ENCODE data around the gene ZBTB45. TPM values are rescaled to one million over a fixed set of nuclear protein-coding genes. Genes with fewer than 3 reads are reported as not detected.
A peak's percentile ranks its signal among the peaks of the same experiment; 100 is the strongest.
"Not testable (repeated sequence)": the region's sequence is repeated elsewhere in the genome, so short reads cannot be mapped to it uniquely, and the experiment has no call there.

ZBTB45 gene
- total RNA-seq, 1 donor from 2014 or later, result 13.8 TPM

GRCh38 chr19:58514564-58515022 is 5.0 kb downstream of the ZBTB45 start:
- intact Hi-C loops (cut with DNase I), result no loop called here
- DNase-seq (ENCODE audit: low spot score), result no peak

GRCh38 chr19:58513694-58514563 is 5.7 kb downstream of the ZBTB45 start:
- peak; percentile 94 for DNase-seq (ENCODE audit: low spot score)
- intact Hi-C loops (cut with DNase I), result no loop called here

GRCh38 chr19:58513213-58513693 is 6.4 kb downstream of the ZBTB45 start:
- intact Hi-C loops (cut with DNase I), result no loop called here

GRCh38 chr19:58511353-58512208 is 8.0 kb downstream of the ZBTB45 start, which contains the start of gene SLC27A5:
TSS of gene SLC27A5 (minus strand) at chr19:58511992. CDS start at chr19:58511955, 37 bp downstream.
- intact Hi-C loops (cut with DNase I), result no loop called here

More at GRCh38 chr19:58513213-58513693, 6.4 kb downstream of the ZBTB45 start:
- DNase-seq (ENCODE audit: low spot score), result no peak

GRCh38 chr19:58510084-58510862 is 9.3 kb downstream of the ZBTB45 start:
- no peak for DNase-seq (ENCODE audit: low spot score)
- intact Hi-C loops (cut with DNase I), result no loop called here

More at GRCh38 chr19:58511353-58512208, 8.0 kb downstream of the ZBTB45 start, which contains the start of gene SLC27A5:
- DNase-seq (ENCODE audit: low spot score), result no peak

GRCh38 chr19:58509731-58510083 is 9.9 kb downstream of the ZBTB45 start:
- no peak for DNase-seq (ENCODE audit: low spot score)
- intact Hi-C loops (cut with DNase I), result no loop called here

- intact Hi-C loops (cut with DNase I); DNase-seq (ENCODE audit: low spot score): not testable (repeated sequence)
Observed at GRCh38 chr19:58507602-58508223, 11.9 kb downstream of the ZBTB45 start.

GRCh38 chr19:58500242-58500641 is 19.4 kb downstream of the ZBTB45 start:
- DNase-seq (ENCODE audit: low spot score), result no peak

GRCh38 chr19:58499021-58499927 is 20.3 kb downstream of the ZBTB45 start:
- DNase-seq (ENCODE audit: low spot score), result peak; percentile 99
- intact Hi-C loops (cut with DNase I), result loop anchor here (1.0 kb wide), 1 partner anchor 45 kb away; the partner anchor contains the start of gene TRIM28

More at GRCh38 chr19:58500242-58500641, 19.4 kb downstream of the ZBTB45 start:
- intact Hi-C loops (cut with DNase I), result no loop called here

- DNase-seq (ENCODE audit: low spot score), result no peak
- intact Hi-C loops (cut with DNase I), result loop anchor here (1.0 kb wide), 1 partner anchor 46 kb away; the partner anchor contains the start of gene TRIM28
Observed at GRCh38 chr19:58498316-58499020, 21.1 kb downstream of the ZBTB45 start.

- intact Hi-C loops (cut with DNase I), result loop anchor here (1.0 kb wide), 1 partner anchor 25 kb away; no protein-coding TSS in a partner anchor
- DNase-seq (ENCODE audit: low spot score), result peak; percentile 72
Observed at GRCh38 chr19:58497634-58498170, 21.9 kb downstream of the ZBTB45 start.

GRCh38 chr19:58492265-58492664 is 27.3 kb downstream of the ZBTB45 start:
- intact Hi-C loops (cut with DNase I), result no loop called here
- no peak for DNase-seq (ENCODE audit: low spot score)

GRCh38 chr19:58491393-58491792 is 28.2 kb downstream of the ZBTB45 start:
- DNase-seq (ENCODE audit: low spot score), result no peak
- intact Hi-C loops (cut with DNase I), result no loop called here

- DNase-seq (ENCODE audit: low spot score); intact Hi-C loops (cut with DNase I): not testable (repeated sequence)
Observed at GRCh38 chr19:58484349-58484748, 35.3 kb downstream of the ZBTB45 start.

- no peak for DNase-seq (ENCODE audit: low spot score)
- intact Hi-C loops (cut with DNase I), result no loop called here
Observed at GRCh38 chr19:58483776-58484175, 35.8 kb downstream of the ZBTB45 start.

GRCh38 chr19:58482372-58482771 is 37.2 kb downstream of the ZBTB45 start:
- intact Hi-C loops (cut with DNase I), result no loop called here
- no peak for DNase-seq (ENCODE audit: low spot score)

GRCh38 chr19:58480831-58481230 is 38.8 kb downstream of the ZBTB45 start:
- intact Hi-C loops (cut with DNase I), result no loop called here
- DNase-seq (ENCODE audit: low spot score), result no peak
